Mesendoderm (in vitro differentiated cells): ENCODE data around the gene ITCH.

ENCODE experiments used
- DNase-seq: peaks from one replicate; pipeline ENCODE4 v3.0.0; 2013
- H2AK5ac ChIP-seq: 2 replicates; pipeline ENCODE4 v1.6.1; 2013; ENCODE audit warnings: low read length, inconsistent platforms
- H2BK120ac ChIP-seq: 2 replicates; pipeline ENCODE4 v1.6.1; 2013; ENCODE audit warnings: low read depth, mild to moderate bottlenecking, low read length, moderate library complexity, mixed read lengths
- H2BK15ac ChIP-seq: replicated peaks from 2 replicates; pipeline ENCODE4 v1.6.1; 2013; ENCODE audit warnings: low read depth, mild to moderate bottlenecking, moderate library complexity
- H2BK5ac ChIP-seq: 2 replicates; pipeline ENCODE4 v1.6.1; 2013; ENCODE audit warnings: low read length, inconsistent platforms
- H3K18ac ChIP-seq: 2 replicates; pipeline ENCODE4 v1.6.1; 2013; ENCODE audit warnings: mild to moderate bottlenecking, low read length, mixed read lengths
- H3K23ac ChIP-seq: one replicate; pipeline ENCODE4 v1.6.1; 2013; ENCODE audit warnings: low read length
- H3K27ac ChIP-seq: 2 replicates; pipeline ENCODE4 v1.5.1; 2013; ENCODE audit warnings: low read depth, mild to moderate bottlenecking, inconsistent platforms, low read length, moderate library complexity
- H3K27me3 ChIP-seq: 2 replicates; pipeline ENCODE4 v1.6.1; 2013; ENCODE audit warnings: low read length, control low read depth, mild to moderate bottlenecking, inconsistent platforms; ENCODE audit not compliant: insufficient read depth, poor library complexity
- H3K36me3 ChIP-seq: 2 replicates; pipeline ENCODE4 v1.6.1; 2013; ENCODE audit warnings: low read length, inconsistent platforms; ENCODE audit not compliant: control insufficient read depth, insufficient read depth
- H3K4ac ChIP-seq: one replicate; pipeline ENCODE4 v1.6.1; 2013; ENCODE audit warnings: low read depth, mild to moderate bottlenecking, low read length, moderate library complexity
- H3K4me1 ChIP-seq: 2 replicates; pipeline ENCODE4 v1.6.1; 2013; ENCODE audit warnings: low read depth, low read length, inconsistent platforms; ENCODE audit not compliant: control insufficient read depth
- H3K4me2 ChIP-seq: 2 replicates; pipeline ENCODE4 v1.6.1; 2013; ENCODE audit warnings: low read length
- H3K4me3 ChIP-seq: 2 replicates; pipeline ENCODE4 v1.5.1; 2013; ENCODE audit warnings: mild to moderate bottlenecking, low read length
- H3K56ac ChIP-seq: one replicate; pipeline ENCODE4 v1.6.1; 2013; ENCODE audit warnings: low read length
- H3K79me1 ChIP-seq: 2 replicates; pipeline ENCODE4 v1.6.1; 2013; ENCODE audit warnings: low read length, inconsistent platforms
- H3K79me2 ChIP-seq: 2 replicates; pipeline ENCODE4 v1.6.1; 2013; ENCODE audit warnings: mild to moderate bottlenecking, low read length; ENCODE audit not compliant: control insufficient read depth, insufficient read depth
- H3K9ac ChIP-seq: 2 replicates; pipeline ENCODE4 v1.6.1; 2013; ENCODE audit warnings: low read length, inconsistent platforms
- H4K5ac ChIP-seq: one replicate; pipeline ENCODE4 v1.6.1; 2013; ENCODE audit warnings: low read length
- H4K8ac ChIP-seq: one replicate; pipeline ENCODE4 v1.6.1; 2013; ENCODE audit warnings: low read depth, mild to moderate bottlenecking, control low read depth, low read length, moderate library complexity
- WGBS: extraction: QIAGEN DNeasy Blood & Tissue Kit; methylation state at CpG from one replicate; pipeline ENCODE4 v1.1.7; 2013; ENCODE audit warnings: low lambda C conversion rate, missing lambda C conversion rate; ENCODE audit not compliant: insufficient coverage; ENCODE audit errors: extremely low coverage; 5-methylcytosine and 5-hydroxymethylcytosine counted together

Gene ITCH

GRCh38 chr20:34527016-34527415 lies 163.9 kb downstream of the ITCH start:
- H2AK5ac ChIP-seq: no peak overlapping the region
- no CpG with 5 or more reads among the region's 10 CpGs for WGBS
- no peak overlapping the region for H3K4me3 ChIP-seq
- H3K79me2 ChIP-seq: peaks cover 19% of the 10 kb centered on the region
- H3K4ac ChIP-seq: no peak overlapping the region
- no peak overlapping the region for H3K18ac ChIP-seq
- no peak overlapping the region for H3K23ac ChIP-seq
- H4K8ac ChIP-seq: no peak overlapping the region
- peaks cover 26% of the 10 kb centered on the region for H3K79me1 ChIP-seq
- H3K27me3 ChIP-seq: no peaks in the 10 kb centered on the region
- no peaks in the 10 kb centered on the region for H3K4me1 ChIP-seq
- no peak overlapping the region for H2BK15ac ChIP-seq
- no peak overlapping the region for H2BK120ac ChIP-seq
- no peak overlapping the region for H4K5ac ChIP-seq
- H2BK5ac ChIP-seq: no peak overlapping the region
- H3K9ac ChIP-seq: no peak overlapping the region
- H3K36me3 ChIP-seq: peaks cover 8% of the 10 kb centered on the region
- H3K4me2 ChIP-seq: no peak overlapping the region
- no peak overlapping the region for H3K56ac ChIP-seq
- DNase-seq: no peak
- no peak overlapping the region for H3K27ac ChIP-seq

GRCh38 chr20:34528921-34529297 lies 165.8 kb downstream of the ITCH start:
- Histone ChIP-seq H3K4ac (no peak overlapping the region), H3K79me2 (peaks cover 8% of the 10 kb centered on the region), H3K4me3 (no peak overlapping the region), H4K8ac (no peak overlapping the region), H2BK120ac (no peak overlapping the region), H3K23ac (no peak overlapping the region), H3K9ac (no peak overlapping the region), H3K27ac (no peak overlapping the region), H3K4me1 (no peaks in the 10 kb centered on the region), H3K36me3 (peaks cover 10% of the 10 kb centered on the region), H3K18ac (no peak overlapping the region), H3K79me1 (peaks cover 17% of the 10 kb centered on the region), H3K27me3 (no peaks in the 10 kb centered on the region), H4K5ac (no peak overlapping the region), H3K4me2 (no peak overlapping the region), H2BK15ac (no peak overlapping the region), H2BK5ac (no peak overlapping the region), H3K56ac (no peak overlapping the region), H2AK5ac (no peak overlapping the region)
- no CpG with 5 or more reads among the region's 5 CpGs for WGBS
- no peak for DNase-seq

- no CpG with 5 or more reads among the region's 3 CpGs for WGBS
- H3K36me3 ChIP-seq: peaks cover 13% of the 10 kb centered on the region
- no peak overlapping the region for H3K4ac ChIP-seq
- H2BK15ac ChIP-seq: no peak overlapping the region
- H3K4me3 ChIP-seq: no peak overlapping the region
- H3K4me1 ChIP-seq: no peaks in the 10 kb centered on the region
- peaks cover 3% of the 10 kb centered on the region for H3K79me2 ChIP-seq
- no peak for DNase-seq
- no peaks in the 10 kb centered on the region for H3K27me3 ChIP-seq
- no peak overlapping the region for H3K18ac ChIP-seq
- no peak overlapping the region for H2AK5ac ChIP-seq
- H3K23ac ChIP-seq: no peak overlapping the region
- H3K27ac ChIP-seq: no peak overlapping the region
- H2BK120ac ChIP-seq: no peak overlapping the region
- no peak overlapping the region for H3K56ac ChIP-seq
- H4K5ac ChIP-seq: no peak overlapping the region
- no peak overlapping the region for H4K8ac ChIP-seq
- no peak overlapping the region for H3K4me2 ChIP-seq
- no peak overlapping the region for H2BK5ac ChIP-seq
- H3K79me1 ChIP-seq: peaks cover 15% of the 10 kb centered on the region
- no peak overlapping the region for H3K9ac ChIP-seq
Observed at GRCh38 chr20:34529742-34530141, 166.7 kb downstream of the ITCH start.

GRCh38 chr20:34530342-34530741 lies 167.3 kb downstream of the ITCH start:
- no peak for DNase-seq
- Histone ChIP-seq H3K36me3 (peaks cover 15% of the 10 kb centered on the region), H3K79me2 (peaks cover 2% of the 10 kb centered on the region)

GRCh38 chr20:34531608-34532265 lies 168.7 kb downstream of the ITCH start:
- no peak overlapping the region for H2BK5ac ChIP-seq
- no peak overlapping the region for H3K4ac ChIP-seq
- H3K23ac ChIP-seq: no peak overlapping the region
- peaks cover 6% of the 10 kb centered on the region for H3K79me1 ChIP-seq
- H4K5ac ChIP-seq: no peak overlapping the region
- DNase-seq: no peak
- H2BK15ac ChIP-seq: no peak overlapping the region
- peaks cover 15% of the 10 kb centered on the region for H3K36me3 ChIP-seq
- no peaks in the 10 kb centered on the region for H3K79me2 ChIP-seq
- H3K4me1 ChIP-seq: no peaks in the 10 kb centered on the region
- H3K4me2 ChIP-seq: no peak overlapping the region
- H3K56ac ChIP-seq: no peak overlapping the region
- no peak overlapping the region for H3K9ac ChIP-seq
- no peak overlapping the region for H2AK5ac ChIP-seq
- H3K18ac ChIP-seq: no peak overlapping the region
- no peak overlapping the region for H3K27ac ChIP-seq
- no CpG with 5 or more reads among the region's 8 CpGs for WGBS
- H2BK120ac ChIP-seq: no peak overlapping the region
- no peak overlapping the region for H4K8ac ChIP-seq
- no peaks in the 10 kb centered on the region for H3K27me3 ChIP-seq
- no peak overlapping the region for H3K4me3 ChIP-seq

More at GRCh38 chr20:34530342-34530741, 167.3 kb downstream of the ITCH start:
- Histone ChIP-seq H2BK15ac (no peak overlapping the region), H3K4ac (no peak overlapping the region), H2BK5ac (no peak overlapping the region), H3K56ac (no peak overlapping the region), H3K9ac (no peak overlapping the region), H3K27me3 (no peaks in the 10 kb centered on the region), H2BK120ac (no peak overlapping the region), H3K4me1 (no peaks in the 10 kb centered on the region), H4K5ac (no peak overlapping the region), H3K4me3 (no peak overlapping the region), H4K8ac (no peak overlapping the region), H3K18ac (no peak overlapping the region), H2AK5ac (no peak overlapping the region), H3K27ac (no peak overlapping the region), H3K23ac (no peak overlapping the region), H3K79me1 (peaks cover 13% of the 10 kb centered on the region), H3K4me2 (no peak overlapping the region)
- no CpG with 5 or more reads among the region's 5 CpGs for WGBS

- Histone ChIP-seq H3K79me2 (no peaks in the 10 kb centered on the region), H4K8ac (no peak overlapping the region), H4K5ac (no peak overlapping the region)
Observed at GRCh38 chr20:34532320-34532719, 169.2 kb downstream of the ITCH start.

More at GRCh38 chr20:34532320-34532719, 169.2 kb downstream of the ITCH start:
- Histone ChIP-seq H3K23ac (no peak overlapping the region), H2BK15ac (no peak overlapping the region), H2BK5ac (no peak overlapping the region), H3K4me3 (no peak overlapping the region), H3K27me3 (no peaks in the 10 kb centered on the region), H3K79me1 (peaks cover 6% of the 10 kb centered on the region), H3K56ac (no peak overlapping the region), H3K18ac (no peak overlapping the region), H3K27ac (no peak overlapping the region), H3K4me2 (no peak overlapping the region), H3K9ac (no peak overlapping the region), H3K4me1 (no peaks in the 10 kb centered on the region), H3K36me3 (peaks cover 14% of the 10 kb centered on the region), H2BK120ac (no peak overlapping the region), H2AK5ac (no peak overlapping the region), H3K4ac (no peak overlapping the region)
- no peak for DNase-seq
- WGBS: no CpG with 5 or more reads among the region's 8 CpGs
